Muscle of leg (tissue), 16 donors: ENCODE measurements around the gene MRPS12. TPM values are rescaled to one million over a fixed set of nuclear protein-coding genes. Genes with fewer than 3 reads are reported as not detected.
"Not testable (repeated sequence)": the region's sequence is repeated elsewhere in the genome, so short reads cannot be mapped to it uniquely, and the experiment has no call there.

Source experiments
- DNase-seq: peaks from one replicate; pipeline ENCODE4 v3.0.0; 2013
- H3K27ac ChIP-seq: one replicate; pipeline ENCODE4 v1.5.1; 2013; ENCODE audit warnings: mild to moderate bottlenecking, low read length, control low read depth
- H3K27me3 ChIP-seq: one replicate; pipeline ENCODE4 v1.6.1; 2013; ENCODE audit warnings: low read length; ENCODE audit not compliant: control insufficient read depth, insufficient read depth
- H3K36me3 ChIP-seq: one replicate; pipeline ENCODE4 v1.6.1; 2013; ENCODE audit warnings: low read length; ENCODE audit not compliant: control insufficient read depth, insufficient read depth
- H3K4me1 ChIP-seq: one replicate; pipeline ENCODE4 v1.6.1; 2013; ENCODE audit warnings: low read length; ENCODE audit not compliant: control insufficient read depth, insufficient read depth
- H3K4me3 ChIP-seq: one replicate; pipeline ENCODE4 v1.5.1; 2013; ENCODE audit warnings: low read length, control low read depth
- H3K9me3 ChIP-seq: replicated peaks from 2 replicates; pipeline ENCODE4 v1.6.1; 2013; ENCODE audit warnings: low read depth, low read length; ENCODE audit not compliant: control insufficient read depth
- WGBS: methylation state at CpG from one replicate; pipeline ENCODE4 v1.1.5; 2013; ENCODE audit warnings: missing lambda C conversion rate; ENCODE audit not compliant: insufficient coverage; 5-methylcytosine and 5-hydroxymethylcytosine counted together
- long read RNA-seq, 11 donors: transcript quantifications; one replicate each; lab custom pipeline, GENCODE V29; 2026
- polyA plus RNA-seq, 8 donors: library from polyadenylated mRNA; unstranded; fragments of 120-200 nt; gene quantifications; one replicate each; pipeline versions ENCODE4 v1.2.1 to v1.2.3, GENCODE V29; 2013; ENCODE audit warnings: inconsistent platforms in 1 of 8, low replicate concordance in 1 of 8; ENCODE audit not compliant: insufficient read length in 8 of 8, insufficient read depth in 1 of 8
- total RNA-seq: library from RNA; stranded (reverse); fragments of 120-200 nt; gene quantifications from one replicate; pipeline ENCODE4 v1.2.4, GENCODE V29; 2013

MRPS12 gene
- total RNA-seq: 19.6 TPM
- 10 to 100 TPM; 19.6 to 22.7 (median 20.8) TPM for polyA plus RNA-seq
- long read RNA-seq, donor 1, partial matches to known transcripts: 0 of 8 reads
- long read RNA-seq, donor 1, other reads (novel, unspliced or antisense): 0 of 8 reads
- long read RNA-seq, donor 2, partial matches to known transcripts: 0 of 4 reads
- long read RNA-seq, donor 2, other reads (novel, unspliced or antisense): 0 of 4 reads
- long read RNA-seq, donor 3, transcript MRPS12-201 (3 exons, 1,207 nt): major isoform, 12 of 14 reads
- long read RNA-seq, donor 3, partial matches to known transcripts: 0 of 14 reads
- long read RNA-seq, donor 3, other reads (novel, unspliced or antisense): 0 of 14 reads
- long read RNA-seq, donor 4, partial matches to known transcripts: 0 of 9 reads
- long read RNA-seq, donor 4, other reads (novel, unspliced or antisense): 0 of 9 reads
- long read RNA-seq, donor 5, transcript MRPS12-201 (3 exons, 1,207 nt): major isoform, 23 of 38 reads
- long read RNA-seq, donor 5, transcript MRPS12-202 (3 exons, 929 nt): minor isoform, 6 of 38 reads
- long read RNA-seq, donor 5, partial matches to known transcripts: 0 of 38 reads
- long read RNA-seq, donor 5, other reads (novel, unspliced or antisense): 6 of 38 reads
- long read RNA-seq, donor 6, transcript MRPS12-202 (3 exons, 929 nt): minor isoform, 7 of 65 reads
- long read RNA-seq, donor 6, transcript MRPS12-201 (3 exons, 1,207 nt): major isoform, 18 of 65 reads
- long read RNA-seq, donor 6, partial matches to known transcripts: 6 of 65 reads
- long read RNA-seq, donor 6, other reads (novel, unspliced or antisense): 31 of 65 reads
- long read RNA-seq, donor 7, transcript MRPS12-201 (3 exons, 1,207 nt): major isoform, 13 of 17 reads
- long read RNA-seq, donor 7, partial matches to known transcripts: 0 of 17 reads
- long read RNA-seq, donor 7, other reads (novel, unspliced or antisense): 0 of 17 reads
- long read RNA-seq, donor 8, transcript MRPS12-201 (3 exons, 1,207 nt): major isoform, 9 of 14 reads
- long read RNA-seq, donor 8, partial matches to known transcripts: 0 of 14 reads
- long read RNA-seq, donor 8, other reads (novel, unspliced or antisense): 0 of 14 reads
- long read RNA-seq, donor 9, transcript MRPS12-201 (3 exons, 1,207 nt): major isoform, 6 of 13 reads
- long read RNA-seq, donor 9, partial matches to known transcripts: 0 of 13 reads
- long read RNA-seq, donor 9, other reads (novel, unspliced or antisense): 0 of 13 reads
- long read RNA-seq, donor 10, transcript MRPS12-201 (3 exons, 1,207 nt): major isoform, 20 of 24 reads
- long read RNA-seq, donor 10, partial matches to known transcripts: 0 of 24 reads
- long read RNA-seq, donor 10, other reads (novel, unspliced or antisense): 0 of 24 reads
- long read RNA-seq, donor 11, transcript MRPS12-202 (3 exons, 929 nt): minor isoform, 5 of 14 reads
- long read RNA-seq, donor 11, transcript MRPS12-201 (3 exons, 1,207 nt): major isoform, 9 of 14 reads
- long read RNA-seq, donor 11, partial matches to known transcripts: 0 of 14 reads
- long read RNA-seq, donor 11, other reads (novel, unspliced or antisense): 0 of 14 reads

- H3K9me3 ChIP-seq: peaks cover 4% of the 10 kb centered on the region
- WGBS: 2% methylated on average over 28 of the region's 40 CpGs
- no peaks in the 10 kb centered on the region for H3K27me3 ChIP-seq
- peaks cover 13% of the 10 kb centered on the region for H3K4me1 ChIP-seq
- H3K27ac ChIP-seq: peak within 1 kb of the TSS; percentile 95
- peak within 1 kb of the TSS; percentile 81 for H3K4me3 ChIP-seq
- H3K36me3 ChIP-seq: peaks cover 37% of the 10 kb centered on the region
- peak; percentile 100 for DNase-seq
Observed at GRCh38 chr19:38930776-38931520, at the start of gene MRPS12. Gene MRPS12, plus strand, starts transcription at chr19:38930944. Its CDS starts 351 bp downstream, at chr19:38931295.

- H3K9me3 ChIP-seq: no peaks in the 10 kb centered on the region
- H3K27ac ChIP-seq: peak overlapping the region; percentile 55
- peaks cover 70% of the 10 kb centered on the region for H3K4me1 ChIP-seq
- peaks cover 56% of the 10 kb centered on the region for H3K36me3 ChIP-seq
- H3K27me3 ChIP-seq: no peaks in the 10 kb centered on the region
- 89% methylated on average over 5 of the region's 9 CpGs for WGBS
- DNase-seq: no peak
- no peak overlapping the region for H3K4me3 ChIP-seq
Observed at GRCh38 chr19:38883286-38883685, 47.5 kb upstream of the MRPS12 start.

- H3K36me3 ChIP-seq: peaks cover 58% of the 10 kb centered on the region
- H3K4me3 ChIP-seq, H3K9me3 ChIP-seq, H3K27me3 ChIP-seq, DNase-seq: not testable (repeated sequence)
- H3K27ac ChIP-seq: peak overlapping the region; percentile 89
- 100% methylated on average over 1 of the region's 3 CpGs for WGBS
- peaks cover 58% of the 10 kb centered on the region for H3K4me1 ChIP-seq
Observed at GRCh38 chr19:38884691-38885090, 46.1 kb upstream of the MRPS12 start.

- 87% methylated on average over 12 of the region's 17 CpGs for WGBS
Observed at GRCh38 chr19:38888876-38889275, 41.9 kb upstream of the MRPS12 start.

DNA sequence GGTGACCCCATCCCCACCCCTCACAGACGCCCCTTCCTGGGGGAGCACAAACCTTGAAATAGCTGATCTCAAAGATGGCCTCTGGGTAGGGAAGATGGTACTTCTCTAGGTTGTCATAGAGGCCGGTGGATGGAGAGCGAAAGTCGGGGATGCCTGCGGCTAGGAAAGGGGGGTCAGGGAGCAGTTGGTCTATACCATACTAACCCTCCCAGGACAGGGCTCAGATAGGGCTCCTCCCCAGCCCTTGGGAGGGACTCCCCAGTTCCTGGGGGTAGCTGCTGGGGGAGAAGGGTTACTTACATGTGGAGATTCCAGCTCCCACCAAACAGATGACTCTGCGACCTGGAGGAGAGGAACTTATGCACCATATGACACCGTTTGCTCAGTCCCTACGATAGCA is 40.9 kb upstream of the MRPS12 start:
- Histone ChIP-seq H3K9me3 (no peaks in the 10 kb centered on the region), H3K27me3 (no peaks in the 10 kb centered on the region), H3K36me3 (peaks cover 58% of the 10 kb centered on the region), H3K4me1 (peaks cover 64% of the 10 kb centered on the region), H3K27ac (no peak overlapping the region), H3K4me3 (no peak overlapping the region)
- no peak for DNase-seq
- WGBS: no CpG with 5 or more reads among the region's 8 CpGs

More at GRCh38 chr19:38888876-38889275, 41.9 kb upstream of the MRPS12 start:
- Histone ChIP-seq H3K36me3 (peaks cover 59% of the 10 kb centered on the region), H3K27me3 (no peaks in the 10 kb centered on the region), H3K9me3 (no peaks in the 10 kb centered on the region), H3K4me1 (peaks cover 60% of the 10 kb centered on the region), H3K4me3 (no peak overlapping the region), H3K27ac (no peak overlapping the region)
- no peak for DNase-seq

DNA sequence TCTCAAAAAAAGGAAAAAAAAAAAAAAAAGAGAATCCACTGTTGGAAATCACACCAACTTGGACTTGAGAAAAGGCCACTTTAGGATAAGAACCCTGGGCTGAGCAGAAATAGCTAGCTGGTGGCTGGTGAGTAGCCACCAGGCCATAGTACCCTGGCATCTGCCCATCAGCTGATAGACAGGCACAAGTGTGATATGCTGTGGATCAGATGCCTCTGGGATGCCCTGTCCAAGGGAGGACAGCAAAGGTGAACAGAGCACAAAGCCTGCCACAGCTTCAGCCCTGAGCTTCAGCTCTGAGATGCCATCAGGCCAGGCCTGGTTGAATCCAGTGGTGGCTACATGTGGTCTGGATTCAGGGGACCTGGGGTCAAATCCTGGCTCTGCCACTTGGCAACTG is 40.1 kb upstream of the MRPS12 start:
- H3K27ac ChIP-seq: peak overlapping the region; percentile 71
- H3K36me3 ChIP-seq: peaks cover 60% of the 10 kb centered on the region
- H3K9me3 ChIP-seq: no peaks in the 10 kb centered on the region
- DNase-seq: peak; percentile 80
- H3K4me3 ChIP-seq: no peak overlapping the region
- no peaks in the 10 kb centered on the region for H3K27me3 ChIP-seq
- peaks cover 60% of the 10 kb centered on the region for H3K4me1 ChIP-seq

DNA sequence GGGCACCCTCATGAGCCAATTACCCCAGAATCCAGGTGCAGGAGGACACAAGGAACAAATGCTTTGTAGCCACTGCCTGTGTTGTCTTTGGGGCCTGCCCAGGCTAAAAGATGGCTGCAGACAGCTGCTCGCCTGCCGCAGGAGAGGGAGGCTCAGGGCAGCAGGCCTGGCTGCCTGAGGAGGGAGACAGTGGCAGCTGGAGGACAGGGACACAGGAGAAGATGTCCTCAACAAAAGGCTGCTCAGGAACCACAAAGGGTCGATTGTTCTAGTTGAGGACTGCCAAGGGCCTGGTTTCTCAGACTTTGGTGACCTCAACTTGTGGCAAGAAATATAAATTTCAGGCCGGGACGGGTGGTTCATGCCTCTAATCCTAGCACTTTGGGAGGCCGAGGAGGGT is 39.0 kb upstream of the MRPS12 start:
- peaks cover 54% of the 10 kb centered on the region for H3K4me1 ChIP-seq
- peak; percentile 62 for DNase-seq
- H3K9me3 ChIP-seq: no peaks in the 10 kb centered on the region
- H3K4me3 ChIP-seq: no peak overlapping the region
- H3K27me3 ChIP-seq: no peaks in the 10 kb centered on the region
- H3K36me3 ChIP-seq: peaks cover 61% of the 10 kb centered on the region
- peak overlapping the region; percentile 69 for H3K27ac ChIP-seq
- 78% methylated on average over 5 of the region's 6 CpGs for WGBS

GRCh38 chr19:38892841-38893240 is 37.9 kb upstream of the MRPS12 start:
- H3K4me3 ChIP-seq: no peak overlapping the region
- peaks cover 53% of the 10 kb centered on the region for H3K36me3 ChIP-seq
- H3K4me1 ChIP-seq: peaks cover 57% of the 10 kb centered on the region

DNA sequence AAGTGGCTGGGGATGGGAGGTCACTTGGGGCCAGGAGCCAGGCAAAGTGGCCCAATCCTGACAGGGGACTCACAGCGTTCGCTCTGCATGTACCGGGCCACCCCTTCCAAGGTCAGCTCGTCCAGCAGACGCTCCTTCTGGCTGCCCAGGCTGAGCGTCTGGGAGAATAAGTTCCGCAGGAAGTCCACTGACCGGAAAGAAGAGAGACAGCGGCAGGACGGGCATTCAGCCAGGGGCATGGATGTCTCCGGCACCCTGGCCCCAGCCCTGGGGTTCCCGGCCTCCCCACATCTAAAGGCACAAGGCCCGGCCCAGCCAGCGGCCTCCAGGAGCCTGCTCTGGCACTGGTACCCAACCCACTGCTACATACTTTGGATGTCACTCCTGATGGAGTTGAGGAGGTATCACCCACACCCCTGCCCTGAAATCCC is 37.4 kb upstream of the MRPS12 start:
- Histone ChIP-seq H3K27ac (peak overlapping the region; percentile 38), H3K4me1 (peaks cover 62% of the 10 kb centered on the region), H3K36me3 (peaks cover 52% of the 10 kb centered on the region), H3K27me3 (no peaks in the 10 kb centered on the region), H3K9me3 (no peaks in the 10 kb centered on the region), H3K4me3 (no peak overlapping the region)
- 48% methylated on average over 11 of the region's 14 CpGs for WGBS
- no peak for DNase-seq

More at GRCh38 chr19:38892841-38893240, 37.9 kb upstream of the MRPS12 start:
- H3K27ac ChIP-seq: peak overlapping the region; percentile 38
- 48% methylated on average over 2 of the region's 5 CpGs for WGBS
- DNase-seq: no peak
- no peaks in the 10 kb centered on the region for H3K9me3 ChIP-seq
- H3K27me3 ChIP-seq: no peaks in the 10 kb centered on the region
